Loucy (cell line): Measurements from ENCODE around the gene HIGD1A.

Source experiments
- CTCF ChIP-seq: fragments of 200-600 bp; sonication (generic); conservative IDR thresholded peaks from 2 replicates; pipeline ENCODE4 v1.5.1; 2014; ENCODE audit warnings: mild to moderate bottlenecking, antibody characterized with exemption, low read length
- EZH2phosphoT487 ChIP-seq: fragments of 200-600 bp; IDR thresholded peaks from 2 replicates; pipeline ENCODE4 v1.6.1; 2018; ENCODE audit warnings: antibody characterized with exemption, mild to moderate bottlenecking, moderate library complexity, borderline replicate concordance

GRCh38 chr3:42823351-42823750, 19.1 kb upstream of the HIGD1A start:
- TF ChIP-seq EZH2phosphoT487 (no peak), CTCF (no peak)
